ENCODE results near the gene C12orf57.

The C12orf57 gene

GRCh38 chr12:6966351-6966750 lies 22.5 kb downstream of the C12orf57 start:
- DNase-seq: no peak

- no peak for DNase-seq
Observed at GRCh38 chr12:6967651-6968100, 23.9 kb downstream of the C12orf57 start.

- DNase-seq: no peak
Observed at GRCh38 chr12:6968426-6968825, 24.6 kb downstream of the C12orf57 start.

GRCh38 chr12:6970096-6970527 lies 26.3 kb downstream of the C12orf57 start:
- DNase-seq: no peak

GRCh38 chr12:6974180-6974579 lies 30.4 kb downstream of the C12orf57 start:
- DNase-seq: no peak

GRCh38 chr12:6975297-6976032 lies 31.6 kb downstream of the C12orf57 start:
- no peak for DNase-seq

- no peak for DNase-seq
Observed at GRCh38 chr12:6977653-6978052, 33.8 kb downstream of the C12orf57 start.

- no peak for DNase-seq
Observed at GRCh38 chr12:6978188-6978587, 34.4 kb downstream of the C12orf57 start.

- DNase-seq: no peak
Observed at GRCh38 chr12:6978611-6979011, 34.8 kb downstream of the C12orf57 start.

GRCh38 chr12:6979021-6979420 lies 35.2 kb downstream of the C12orf57 start:
- DNase-seq: no peak

GRCh38 chr12:6979453-6979852 lies 35.6 kb downstream of the C12orf57 start:
- no peak for DNase-seq

GRCh38 chr12:6980075-6980474 lies 36.3 kb downstream of the C12orf57 start:
- no peak for DNase-seq

GRCh38 chr12:6980740-6981139 lies 36.9 kb downstream of the C12orf57 start:
- DNase-seq: no peak

- no peak for DNase-seq
Observed at GRCh38 chr12:6981152-6982052, 37.6 kb downstream of the C12orf57 start.

- DNase-seq: no peak
Observed at GRCh38 chr12:6982532-6982931, 38.7 kb downstream of the C12orf57 start.

- DNase-seq: no peak
Observed at GRCh38 chr12:6987956-6988553, 44.2 kb downstream of the C12orf57 start.
